Right forelimb (tissue), 1 donor: ENCODE data around the gene FAU.

Source experiments
- DNase-seq: peaks from one replicate; pipeline ENCODE4 v3.0.0-alpha.2; 2018

The FAU gene

DNA sequence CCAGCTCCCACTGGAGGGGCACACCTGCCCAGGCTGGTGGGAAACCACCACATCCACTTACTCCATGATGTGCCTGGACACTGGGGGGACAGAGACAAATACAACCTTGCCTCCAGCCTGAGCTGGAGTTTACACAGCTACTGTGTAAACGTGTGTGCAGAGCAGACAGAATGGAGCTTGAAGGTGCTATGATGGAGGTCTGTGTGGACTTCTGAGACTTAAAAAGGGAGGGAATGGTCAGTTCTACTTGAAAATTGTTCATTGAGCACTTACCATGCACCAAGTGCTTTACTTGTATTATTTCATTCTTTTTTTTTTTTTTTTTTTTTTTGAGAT is 49.3 kb downstream of the FAU start:
- DNase-seq = no peak

DNA sequence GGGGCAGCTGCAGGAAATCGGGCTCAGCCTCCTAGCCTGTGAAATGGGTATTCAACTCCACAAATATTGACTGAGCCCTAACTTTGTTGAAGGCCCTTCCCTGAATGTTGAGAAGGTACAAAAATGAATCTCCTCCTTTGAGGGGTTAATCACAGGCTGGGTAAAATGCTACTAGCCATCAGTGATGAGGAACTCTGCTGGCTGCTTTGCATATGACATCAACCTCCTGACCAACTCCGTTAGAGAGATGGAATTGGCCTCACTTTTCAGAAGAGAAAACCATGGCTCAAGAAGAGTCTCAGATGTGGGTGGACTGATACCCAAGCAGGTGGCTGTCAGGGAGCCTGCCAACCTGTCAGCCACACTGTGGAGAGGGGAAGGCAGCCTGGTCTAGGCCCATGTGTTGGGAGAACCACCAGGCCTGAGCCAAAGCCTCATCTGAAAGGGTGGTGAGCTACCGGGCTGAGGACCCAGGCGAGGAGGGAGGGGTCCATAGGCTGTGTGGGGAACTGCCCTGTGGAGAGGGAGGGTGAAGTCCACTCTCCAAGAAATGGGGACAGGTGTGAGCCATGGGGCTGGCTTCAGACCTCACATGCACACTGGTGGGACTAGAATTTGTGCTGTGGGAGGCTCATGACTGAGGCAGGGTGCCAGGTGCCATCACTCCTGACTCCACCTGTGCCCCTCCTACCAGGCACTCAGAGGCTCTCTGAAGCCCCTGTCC is 49.9 kb downstream of the FAU start:
- no peak for DNase-seq
